SU-DHL-6 (cell line): Measurements from ENCODE around the gene PJVK.
A peak's percentile ranks its signal among the peaks of the same experiment; 100 is the strongest.

Source experiments
- H2AFZ ChIP-seq: fragments of 200-600 bp; sonication (generic); 2 replicates; pipeline ENCODE4 v1.6.1; 2014; ENCODE audit warnings: low read depth, mild to moderate bottlenecking, moderate library complexity, mixed read lengths, antibody characterized with exemption, low read length; ENCODE audit not compliant: severe bottlenecking
- H3F3A ChIP-seq: fragments of 200-600 bp; shearing (Covaris generic); 2 replicates; pipeline ENCODE4 v1.6.0; 2016; ENCODE audit warnings: antibody characterized with exemption, mild to moderate bottlenecking; ENCODE audit not compliant: insufficient read depth
- H3K27ac ChIP-seq: fragments of 200-600 bp; sonication (generic); 2 replicates; pipeline ENCODE4 v1.5.1; 2016; ENCODE audit warnings: low read depth, mild to moderate bottlenecking, low read length, moderate library complexity, mixed read lengths
- H3K27me3 ChIP-seq: fragments of 200-600 bp; sonication (generic), shearing (Covaris generic); 2 replicates; pipeline ENCODE4 v1.6.0; 2014; ENCODE audit warnings: mild to moderate bottlenecking, low read length
- H3K36me3 ChIP-seq: fragments of 200-600 bp; sonication (generic); 2 replicates; pipeline ENCODE4 v1.6.1; 2014; ENCODE audit warnings: mild to moderate bottlenecking, low read length, mixed read lengths
- H3K4me2 ChIP-seq: fragments of 300-600, 200-600 bp; shearing (Covaris generic), sonication (generic); 2 replicates; pipeline ENCODE4 v1.6.0; 2014; ENCODE audit warnings: low read length, low read depth, mild to moderate bottlenecking; ENCODE audit not compliant: poor library complexity, severe bottlenecking
- H3K4me3 ChIP-seq: fragments of 200-600 bp; sonication (generic); 2 replicates; pipeline ENCODE4 v1.5.1; 2014; ENCODE audit warnings: antibody characterized with exemption, low read length, mild to moderate bottlenecking, mixed read lengths; ENCODE audit not compliant: insufficient read depth, poor library complexity, severe bottlenecking
- H3K79me2 ChIP-seq: fragments of 200-600 bp; sonication (generic); 2 replicates; pipeline ENCODE4 v1.6.1; 2014; ENCODE audit warnings: mild to moderate bottlenecking, low read length, moderate library complexity; ENCODE audit not compliant: insufficient read depth
- H3K9ac ChIP-seq: fragments of 200-600 bp; sonication (generic); 2 replicates; pipeline ENCODE4 v1.7.0; 2014; ENCODE audit warnings: mild to moderate bottlenecking, low read length
- H3K9me2 ChIP-seq: fragments of 200-600 bp; sonication (generic); replicated peaks from 2 replicates; pipeline ENCODE4 v1.6.1; 2014; ENCODE audit warnings: low read length; ENCODE audit not compliant: insufficient read depth
- H3K9me3 ChIP-seq: fragments of 200-600 bp; sonication (generic); 2 replicates; pipeline ENCODE4 v1.6.1; 2014; ENCODE audit warnings: low read length, mixed read lengths; ENCODE audit not compliant: insufficient read depth
- H4K20me1 ChIP-seq: fragments of 200-600 bp; sonication (generic); 2 replicates; pipeline ENCODE4 v1.6.1; 2014; ENCODE audit warnings: low read depth, mild to moderate bottlenecking, antibody characterized with exemption, low read length, moderate library complexity, mixed read lengths
- CTCF ChIP-seq: fragments of 200-600 bp; sonication (generic); IDR thresholded peaks from one replicate; pipeline ENCODE4 v1.5.1; 2017; ENCODE audit warnings: antibody characterized with exemption, mild to moderate bottlenecking, low read length, moderate library complexity; ENCODE audit not compliant: insufficient read depth, poor library complexity, severe bottlenecking
- EZH2phosphoT487 ChIP-seq: fragments of 200-600 bp; sonication (generic), shearing (Covaris generic); conservative IDR thresholded peaks from 2 replicates; pipeline ENCODE4 v1.6.1; 2018; ENCODE audit warnings: mild to moderate bottlenecking, antibody characterized with exemption, low read length, moderate library complexity, mixed read lengths

Gene PJVK

GRCh38 chr2:178450774-178451525, at the start of gene PJVK, which contains the start of gene PRKRA:
TSS of gene PJVK (plus strand) at chr2:178451378. CDS start at chr2:178453410, 2,032 bp downstream.
TSS of gene PRKRA (minus strand) at chr2:178451175. CDS start at chr2:178451030, 145 bp downstream.
- H3K36me3 ChIP-seq, result peaks cover 8% of the 10 kb centered on the region
- H3K9me3 ChIP-seq, result no peaks in the 10 kb centered on the region
- no peaks in the 10 kb centered on the region for H4K20me1 ChIP-seq
- peak within 1 kb of the TSS; percentile 80 for H2AFZ ChIP-seq
- H3K27ac ChIP-seq, result peak within 1 kb of the TSS; percentile 91
- H3K27me3 ChIP-seq, result no peaks in the 10 kb centered on the region
- peak within 1 kb of the TSS; percentile 77 for H3K4me3 ChIP-seq
- peak within 1 kb of the TSS; percentile 74 for H3K9ac ChIP-seq
- no peaks in the 10 kb centered on the region for H3K9me2 ChIP-seq
- H3K79me2 ChIP-seq, result peaks cover 23% of the 10 kb centered on the region
- peaks cover 20% of the 10 kb centered on the region for H3F3A ChIP-seq
- no peak for TF ChIP-seq EZH2phosphoT487
- TF ChIP-seq CTCF, result no peak
- H3K4me2 ChIP-seq, result peak within 1 kb of the TSS; percentile 91

- Histone ChIP-seq H3K27ac (no peak overlapping the region), H3F3A (no peaks in the 10 kb centered on the region), H4K20me1 (no peaks in the 10 kb centered on the region), H3K9ac (no peak overlapping the region), H3K36me3 (no peaks in the 10 kb centered on the region), H3K4me3 (no peak overlapping the region), H3K9me3 (no peaks in the 10 kb centered on the region), H3K4me2 (no peak overlapping the region), H3K9me2 (no peaks in the 10 kb centered on the region), H3K79me2 (no peaks in the 10 kb centered on the region), H2AFZ (no peak overlapping the region), H3K27me3 (no peaks in the 10 kb centered on the region)
- TF ChIP-seq EZH2phosphoT487 (no peak), CTCF (no peak)
Measured at GRCh38 chr2:178401994-178402437, 49.2 kb upstream of the PJVK start.

- H3K4me3 ChIP-seq, result no peak overlapping the region
- no peaks in the 10 kb centered on the region for H3K79me2 ChIP-seq
- no peak overlapping the region for H3K27ac ChIP-seq
- TF ChIP-seq EZH2phosphoT487 (no peak), CTCF (no peak)
- no peak overlapping the region for H3K4me2 ChIP-seq
- H2AFZ ChIP-seq, result no peak overlapping the region
- no peaks in the 10 kb centered on the region for H3K27me3 ChIP-seq
- H3K9ac ChIP-seq, result no peak overlapping the region
- no peaks in the 10 kb centered on the region for H3F3A ChIP-seq
- no peaks in the 10 kb centered on the region for H3K9me2 ChIP-seq
- H4K20me1 ChIP-seq, result no peaks in the 10 kb centered on the region
- H3K36me3 ChIP-seq, result no peaks in the 10 kb centered on the region
- H3K9me3 ChIP-seq, result no peaks in the 10 kb centered on the region
Measured at GRCh38 chr2:178403671-178404306, 47.4 kb upstream of the PJVK start.
